ENCODE results near the gene CNFN. TPM values are rescaled to one million over a fixed set of nuclear protein-coding genes. Genes with fewer than 3 reads are reported as not detected.

CNFN gene
- total and polyA plus RNA-seq, 8 donors, result 2.0 to 395 (median 5.1) TPM; not detected in 4

DNA sequence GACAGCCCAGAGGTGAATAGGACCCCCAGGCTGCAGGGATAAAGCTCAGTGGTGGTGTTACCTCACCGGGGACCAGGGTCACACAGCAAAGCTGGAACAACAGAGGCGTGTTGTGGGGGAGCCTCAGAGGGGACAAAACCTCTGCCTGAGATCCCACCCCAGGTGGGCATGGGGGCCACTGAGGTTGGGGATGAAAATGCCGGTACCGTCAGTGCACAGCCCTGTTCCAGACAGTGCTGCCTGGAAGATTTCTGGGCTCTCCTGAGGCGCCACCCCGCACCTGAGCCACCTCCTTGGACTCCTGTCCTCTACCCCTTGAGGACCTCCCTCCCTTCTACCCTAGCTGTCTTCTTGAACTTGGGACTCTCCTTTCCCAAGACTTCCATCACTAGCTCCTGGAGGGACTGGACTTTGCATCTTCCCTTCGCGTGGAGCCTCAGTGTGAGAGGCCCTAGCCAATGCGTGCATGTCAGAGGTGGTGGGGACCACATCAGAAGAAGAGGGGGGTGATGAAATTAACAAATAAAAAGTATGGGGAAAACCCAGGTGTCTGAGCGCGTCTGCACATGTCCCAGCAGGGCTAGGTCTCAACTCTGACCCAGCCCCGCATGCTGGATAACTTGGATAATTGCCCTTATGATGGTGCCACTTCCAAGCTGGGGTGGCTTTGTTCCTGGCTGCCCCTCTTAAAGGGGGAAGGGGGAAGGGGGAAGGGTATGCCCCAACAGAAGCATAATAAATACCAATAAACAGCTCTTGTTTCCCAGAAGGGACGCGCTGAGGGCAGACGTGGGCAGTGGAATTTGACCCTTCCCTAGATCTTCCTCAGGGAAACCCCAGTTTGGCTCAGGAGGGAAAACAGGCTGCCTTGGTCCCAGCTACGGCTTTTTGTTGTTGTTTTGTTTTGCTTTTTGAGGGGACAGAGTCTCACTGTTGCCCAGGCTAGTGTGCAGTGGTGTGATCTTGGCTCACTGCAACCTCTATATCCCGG, 11.6 kb downstream of the CNFN start:
- intact Hi-C loops (cut with DNase I; ENCODE audit: low total_unique reads), result no loop called here
- no peak for DNase-seq
- H3K27ac ChIP-seq, result no peak overlapping the region
- WGBS, 5 donors, result 70 to 82% (median 78%) methylated on average over 14 to 17 of the region's 17 CpGs
- no peak overlapping the region for H3K4me3 ChIP-seq
- TF ChIP-seq EP300 (IDR thresholded peaks at IDR 0.05) (no peak), POLR2A (IDR thresholded peaks at IDR 0.05) (no peak), POLR2AphosphoS5 (IDR thresholded peaks at IDR 0.05) (no peak)
- TF ChIP-seq, protein P1, sequence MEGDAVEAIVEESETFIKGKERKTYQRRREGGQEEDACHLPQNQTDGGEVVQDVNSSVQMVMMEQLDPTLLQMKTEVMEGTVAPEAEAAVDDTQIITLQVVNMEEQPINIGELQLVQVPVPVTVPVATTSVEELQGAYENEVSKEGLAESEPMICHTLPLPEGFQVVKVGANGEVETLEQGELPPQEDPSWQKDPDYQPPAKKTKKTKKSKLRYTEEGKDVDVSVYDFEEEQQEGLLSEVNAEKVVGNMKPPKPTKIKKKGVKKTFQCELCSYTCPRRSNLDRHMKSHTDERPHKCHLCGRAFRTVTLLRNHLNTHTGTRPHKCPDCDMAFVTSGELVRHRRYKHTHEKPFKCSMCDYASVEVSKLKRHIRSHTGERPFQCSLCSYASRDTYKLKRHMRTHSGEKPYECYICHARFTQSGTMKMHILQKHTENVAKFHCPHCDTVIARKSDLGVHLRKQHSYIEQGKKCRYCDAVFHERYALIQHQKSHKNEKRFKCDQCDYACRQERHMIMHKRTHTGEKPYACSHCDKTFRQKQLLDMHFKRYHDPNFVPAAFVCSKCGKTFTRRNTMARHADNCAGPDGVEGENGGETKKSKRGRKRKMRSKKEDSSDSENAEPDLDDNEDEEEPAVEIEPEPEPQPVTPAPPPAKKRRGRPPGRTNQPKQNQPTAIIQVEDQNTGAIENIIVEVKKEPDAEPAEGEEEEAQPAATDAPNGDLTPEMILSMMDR (IDR thresholded peaks at IDR 0.05), result no peak
- H3K4me1 ChIP-seq, result no peaks in the 10 kb centered on the region
- peaks cover 7 to 33% (median 32%) of the 10 kb centered on the region in 4 donors for H3K36me3 ChIP-seq
- no peaks in the 10 kb centered on the region for H3K9me3 ChIP-seq
- H3K27me3 ChIP-seq, result peaks cover 0 to 26% (median 11%) of the 10 kb centered on the region in 3 donors

- Histone ChIP-seq H3K27me3 (peaks cover 0 to 3% (median 0%) of the 10 kb centered on the region in 3 donors), H3K4me3 (no peak overlapping the region), H3K27ac (no peak overlapping the region), H3K4me1 (no peaks in the 10 kb centered on the region), H3K9me3 (no peaks in the 10 kb centered on the region), H3K36me3 (peaks cover 7 to 56% (median 40%) of the 10 kb centered on the region in 4 donors)
- 94 to 98% (median 98%) methylated on average over 9 to 17 of the region's 17 CpGs for WGBS, 5 donors
- intact Hi-C loops (cut with DNase I; ENCODE audit: low total_unique reads), result no loop called here
- DNase-seq, result no peak
- no peak for TF ChIP-seq POLR2A (IDR thresholded peaks at IDR 0.05)
- TF ChIP-seq, protein P1 (IDR thresholded peaks at IDR 0.05), result no peak
- no peak for TF ChIP-seq EP300 (IDR thresholded peaks at IDR 0.05)
- TF ChIP-seq POLR2AphosphoS5 (IDR thresholded peaks at IDR 0.05), result no peak
These were observed 13.9 kb downstream of the CNFN start for GRCh38 chr19:42376177-42376555.

DNA sequence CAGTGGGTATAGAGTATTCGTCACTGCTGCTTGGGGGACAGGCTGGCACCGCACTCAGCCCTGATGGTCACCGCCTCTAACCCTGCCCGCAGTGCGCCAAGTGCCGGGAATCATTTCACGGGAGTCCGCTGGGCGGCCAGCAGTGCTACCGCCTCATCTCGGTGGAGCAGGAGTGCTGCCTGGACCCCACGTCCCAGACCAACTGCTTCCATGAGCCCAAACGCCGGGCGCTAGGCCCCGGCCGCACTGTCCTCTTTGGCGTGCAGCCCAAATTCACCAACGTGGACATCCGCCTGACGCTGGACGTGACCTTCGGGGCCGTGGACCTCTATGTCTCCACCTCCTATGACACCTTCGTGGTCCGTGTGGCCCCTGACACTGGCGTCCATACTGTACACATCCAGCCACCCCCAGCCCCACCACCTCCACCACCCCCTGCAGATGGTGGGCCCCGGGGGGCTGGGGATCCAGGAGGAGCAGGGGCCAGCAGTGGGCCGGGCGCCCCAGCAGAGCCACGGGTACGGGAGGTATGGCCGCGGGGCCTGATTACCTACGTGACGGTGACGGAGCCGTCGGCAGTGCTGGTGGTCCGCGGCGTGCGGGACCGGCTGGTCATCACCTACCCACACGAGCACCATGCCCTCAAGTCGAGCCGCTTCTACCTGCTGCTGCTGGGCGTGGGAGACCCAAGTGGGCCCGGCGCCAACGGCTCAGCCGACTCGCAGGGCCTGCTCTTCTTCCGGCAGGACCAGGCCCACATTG, 14.5 kb downstream of the CNFN start:
- H3K4me1 ChIP-seq, result no peaks in the 10 kb centered on the region
- no peak for DNase-seq
- intact Hi-C loops (cut with DNase I; ENCODE audit: low total_unique reads), result no loop called here
- no peak overlapping the region for H3K4me3 ChIP-seq
- WGBS, 5 donors, result 91 to 93% (median 93%) methylated on average over 41 to 54 of the region's 54 CpGs
- H3K27me3 ChIP-seq, result no peaks in the 10 kb centered on the region
- H3K9me3 ChIP-seq, result no peaks in the 10 kb centered on the region
- H3K27ac ChIP-seq, result no peak overlapping the region
- no peak for TF ChIP-seq POLR2AphosphoS5 (IDR thresholded peaks at IDR 0.05)
- TF ChIP-seq, protein P1 (IDR thresholded peaks at IDR 0.05), result no peak
- TF ChIP-seq EP300 (IDR thresholded peaks at IDR 0.05), result no peak
- no peak for TF ChIP-seq POLR2A (IDR thresholded peaks at IDR 0.05)
- peaks cover 7 to 61% (median 44%) of the 10 kb centered on the region in 4 donors for H3K36me3 ChIP-seq

GRCh38 chr19:42374826-42375376, 15.2 kb downstream of the CNFN start:
- H3K27me3 ChIP-seq, result no peaks in the 10 kb centered on the region
- intact Hi-C loops (cut with DNase I; ENCODE audit: low total_unique reads), result no loop called here
- TF ChIP-seq, protein P1 (IDR thresholded peaks at IDR 0.05), result no peak
- no peak for TF ChIP-seq EP300 (IDR thresholded peaks at IDR 0.05)
- no peak for TF ChIP-seq POLR2A (IDR thresholded peaks at IDR 0.05)
- no peak for TF ChIP-seq POLR2AphosphoS5 (IDR thresholded peaks at IDR 0.05)
- peaks cover 7 to 61% (median 44%) of the 10 kb centered on the region in 4 donors for H3K36me3 ChIP-seq
- H3K27ac ChIP-seq, result no peak overlapping the region
- DNase-seq, result no peak
- no peak overlapping the region for H3K4me3 ChIP-seq
- peaks cover 0 to 5% (median 0%) of the 10 kb centered on the region in 4 donors for H3K4me1 ChIP-seq
- 86 to 97% (median 94%) methylated on average over 9 to 11 of the region's 11 CpGs for WGBS, 5 donors
- H3K9me3 ChIP-seq, result no peaks in the 10 kb centered on the region

Measured in stomach (tissue), 9 donors.